Stimulated activated CD4-positive, alpha-beta T cell treated with anti-CD3 and anti-CD28 coated beads, Interleukin-12 subunit alpha, Interleukin-12 subunit beta, amount 100 ng/mL, for 24 hours (primary cell): ENCODE measurements around the gene ADAMTS12.

Experiments used
- DNase-seq, 2 experiments: peaks; one replicate each; pipeline ENCODE4 v3.0.0-alpha.2; 2020; ENCODE audit warnings: low read depth in 2 of 2

Gene ADAMTS12

DNA sequence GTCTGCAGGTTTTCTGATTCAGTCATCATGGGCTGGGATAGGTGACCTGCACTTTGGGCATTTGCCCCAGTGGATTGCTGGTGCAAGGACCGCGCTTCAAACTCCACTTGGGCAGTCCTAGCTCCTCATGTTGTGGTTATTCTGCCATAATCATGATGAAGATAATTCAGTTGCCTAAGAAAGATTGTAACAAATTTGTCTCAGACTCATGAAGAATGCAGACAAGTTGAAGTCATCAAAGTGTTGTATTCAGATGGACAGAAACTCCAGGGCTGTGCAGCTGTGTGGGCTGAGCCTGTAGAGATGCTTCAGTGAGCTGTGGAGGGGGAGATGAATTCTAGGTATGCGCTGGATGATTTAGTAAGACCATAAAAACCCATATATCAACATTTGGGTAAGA lies 412.5 kb downstream of the ADAMTS12 start:
- no peak for DNase-seq

GRCh38 chr5:33477816-33478215 lies 414.0 kb downstream of the ADAMTS12 start:
- no peak for DNase-seq

GRCh38 chr5:33476992-33477391 lies 414.8 kb downstream of the ADAMTS12 start:
- DNase-seq = no peak

DNA sequence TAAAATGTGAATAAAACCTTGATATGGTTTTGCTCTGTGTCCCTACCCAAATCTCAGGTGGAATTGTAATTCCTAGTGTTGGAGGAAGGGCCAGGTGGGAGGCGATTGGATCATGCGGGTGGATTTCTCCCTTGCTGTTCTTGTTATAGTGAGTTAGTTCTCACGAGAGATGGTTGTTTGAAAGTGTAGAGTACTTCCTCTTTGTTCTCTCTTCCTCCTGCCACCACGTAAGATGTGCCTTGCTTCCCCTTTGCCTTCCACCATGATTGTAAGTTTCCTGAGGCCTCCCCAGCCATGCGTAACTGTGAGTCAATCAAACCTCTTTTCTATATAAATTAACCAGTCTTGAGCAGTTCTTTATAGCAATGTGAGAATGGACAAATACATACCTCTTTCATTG lies 416.1 kb downstream of the ADAMTS12 start:
- DNase-seq = no peak

DNA sequence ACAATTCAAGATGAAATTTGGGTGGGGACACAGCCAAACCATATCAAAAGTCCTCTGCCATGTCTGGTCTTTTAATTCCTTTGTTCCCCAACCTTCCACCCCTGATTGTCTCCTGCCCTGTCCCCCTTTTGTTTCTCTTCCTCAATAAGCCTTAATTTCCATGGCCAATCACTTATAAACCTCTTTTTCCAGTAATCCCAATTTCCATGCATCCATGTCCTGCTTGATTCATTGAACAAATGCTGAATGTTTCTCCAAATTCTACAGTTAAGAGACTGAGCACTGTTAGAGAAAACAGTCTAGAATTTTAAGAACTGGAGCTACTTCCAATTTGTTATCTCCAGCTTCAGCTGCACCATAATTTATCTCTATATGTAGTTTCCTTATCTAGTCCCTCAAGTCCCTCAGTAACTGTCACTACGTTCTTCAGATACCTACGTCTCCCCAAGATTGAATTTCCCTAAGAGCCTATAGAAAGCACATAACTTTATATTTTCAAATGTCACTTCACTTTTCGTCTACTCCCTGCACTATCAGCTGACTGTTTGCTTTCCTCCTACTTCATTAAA lies 416.8 kb downstream of the ADAMTS12 start:
- DNase-seq = no peak

GRCh38 chr5:33474004-33474403 lies 417.8 kb downstream of the ADAMTS12 start:
- DNase-seq = no peak
